Measurements from ENCODE around the gene SSUH2. TPM values are rescaled to one million over a fixed set of nuclear protein-coding genes. Genes with fewer than 3 reads are reported as not detected.

SSUH2 gene
- total RNA-seq, 4 donors from 2014 or later = 0.42 to 0.44 TPM; not detected in 2

DNA sequence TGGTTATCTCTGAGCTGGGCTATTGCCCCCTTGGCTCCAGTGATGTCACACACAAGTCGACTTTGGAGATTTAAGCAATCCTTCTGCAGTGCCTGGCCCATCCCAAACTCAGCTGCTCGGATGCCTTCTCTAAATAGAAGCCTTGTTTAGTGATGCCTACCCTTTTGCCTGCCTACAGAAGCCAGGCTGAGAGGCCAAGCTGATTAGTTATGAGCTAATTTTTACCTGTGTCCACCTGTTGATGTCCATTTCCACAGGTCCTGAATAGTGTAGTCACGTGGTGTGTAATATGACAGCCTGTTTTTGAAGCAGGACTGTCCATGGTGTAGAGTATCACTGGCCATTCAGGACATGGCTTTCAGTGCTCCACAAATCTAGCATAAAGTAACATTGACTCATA is 45.5 kb downstream of the SSUH2 start:
- Histone ChIP-seq H3K4me3 (no peak overlapping the region), H3K27ac (no peak overlapping the region), H3K4me1 (peaks cover 0 to 7% (median 0%) of the 10 kb centered on the region in 4 donors), H3K9me3 (no peaks in the 10 kb centered on the region), H3K36me3 (no peaks in the 10 kb centered on the region), H3K27me3 (no peaks in the 10 kb centered on the region)
- no peak for TF ChIP-seq EP300 (IDR thresholded peaks at IDR 0.05)
- TF ChIP-seq POLR2A (IDR thresholded peaks at IDR 0.05) = no peak
- TF ChIP-seq, protein P1, sequence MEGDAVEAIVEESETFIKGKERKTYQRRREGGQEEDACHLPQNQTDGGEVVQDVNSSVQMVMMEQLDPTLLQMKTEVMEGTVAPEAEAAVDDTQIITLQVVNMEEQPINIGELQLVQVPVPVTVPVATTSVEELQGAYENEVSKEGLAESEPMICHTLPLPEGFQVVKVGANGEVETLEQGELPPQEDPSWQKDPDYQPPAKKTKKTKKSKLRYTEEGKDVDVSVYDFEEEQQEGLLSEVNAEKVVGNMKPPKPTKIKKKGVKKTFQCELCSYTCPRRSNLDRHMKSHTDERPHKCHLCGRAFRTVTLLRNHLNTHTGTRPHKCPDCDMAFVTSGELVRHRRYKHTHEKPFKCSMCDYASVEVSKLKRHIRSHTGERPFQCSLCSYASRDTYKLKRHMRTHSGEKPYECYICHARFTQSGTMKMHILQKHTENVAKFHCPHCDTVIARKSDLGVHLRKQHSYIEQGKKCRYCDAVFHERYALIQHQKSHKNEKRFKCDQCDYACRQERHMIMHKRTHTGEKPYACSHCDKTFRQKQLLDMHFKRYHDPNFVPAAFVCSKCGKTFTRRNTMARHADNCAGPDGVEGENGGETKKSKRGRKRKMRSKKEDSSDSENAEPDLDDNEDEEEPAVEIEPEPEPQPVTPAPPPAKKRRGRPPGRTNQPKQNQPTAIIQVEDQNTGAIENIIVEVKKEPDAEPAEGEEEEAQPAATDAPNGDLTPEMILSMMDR (IDR thresholded peaks at IDR 0.05) = no peak
- WGBS, 2 donors = 48 to 58% methylated on average over 3 of the region's 3 CpGs
- DNase-seq (ENCODE audit: low spot score in 2 of 2) = no peak

DNA sequence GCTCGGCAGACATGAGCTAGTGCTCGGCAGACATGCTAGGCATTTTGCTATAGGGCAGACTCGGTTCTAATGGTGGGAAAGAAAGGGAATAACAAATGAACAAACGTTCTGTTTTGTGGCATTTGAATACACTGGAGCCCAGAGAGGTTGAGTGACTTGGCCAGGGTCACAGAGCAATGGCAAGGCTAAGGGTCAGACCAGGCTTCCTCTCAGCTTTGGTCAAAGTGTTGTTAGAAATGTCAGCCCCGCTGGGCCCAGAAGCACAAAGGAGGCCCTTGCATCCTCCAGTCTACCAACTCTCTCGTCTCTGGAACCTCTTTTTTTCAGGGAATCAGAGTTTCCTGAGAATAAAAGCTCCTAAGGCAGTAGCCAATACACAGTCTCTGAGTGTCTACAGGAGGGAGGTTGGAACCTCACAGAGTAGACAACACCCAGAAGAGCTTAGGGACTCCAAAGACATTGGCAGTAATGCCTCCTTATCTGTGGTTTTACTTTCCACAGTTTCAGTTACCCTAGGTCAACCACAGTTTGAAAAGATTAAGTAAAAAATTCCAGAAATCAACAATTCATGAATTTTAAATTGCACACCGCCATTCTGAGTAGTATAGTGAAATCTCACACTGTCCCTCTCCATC is 47.3 kb downstream of the SSUH2 start:
- TF ChIP-seq POLR2A (IDR thresholded peaks at IDR 0.05) (no peak), EP300 (IDR thresholded peaks at IDR 0.05) (no peak)
- TF ChIP-seq, protein P1 (IDR thresholded peaks at IDR 0.05) = no peak
- no peaks in the 10 kb centered on the region for H3K4me1 ChIP-seq
- WGBS, 2 donors = 62 to 70% methylated on average over 7 of the region's 7 CpGs
- no peak overlapping the region for H3K27ac ChIP-seq
- DNase-seq (ENCODE audit: low spot score in 2 of 2) = no peak
- no peaks in the 10 kb centered on the region for H3K9me3 ChIP-seq
- H3K27me3 ChIP-seq = no peaks in the 10 kb centered on the region
- H3K36me3 ChIP-seq = no peaks in the 10 kb centered on the region
- H3K4me3 ChIP-seq = no peak overlapping the region

DNA sequence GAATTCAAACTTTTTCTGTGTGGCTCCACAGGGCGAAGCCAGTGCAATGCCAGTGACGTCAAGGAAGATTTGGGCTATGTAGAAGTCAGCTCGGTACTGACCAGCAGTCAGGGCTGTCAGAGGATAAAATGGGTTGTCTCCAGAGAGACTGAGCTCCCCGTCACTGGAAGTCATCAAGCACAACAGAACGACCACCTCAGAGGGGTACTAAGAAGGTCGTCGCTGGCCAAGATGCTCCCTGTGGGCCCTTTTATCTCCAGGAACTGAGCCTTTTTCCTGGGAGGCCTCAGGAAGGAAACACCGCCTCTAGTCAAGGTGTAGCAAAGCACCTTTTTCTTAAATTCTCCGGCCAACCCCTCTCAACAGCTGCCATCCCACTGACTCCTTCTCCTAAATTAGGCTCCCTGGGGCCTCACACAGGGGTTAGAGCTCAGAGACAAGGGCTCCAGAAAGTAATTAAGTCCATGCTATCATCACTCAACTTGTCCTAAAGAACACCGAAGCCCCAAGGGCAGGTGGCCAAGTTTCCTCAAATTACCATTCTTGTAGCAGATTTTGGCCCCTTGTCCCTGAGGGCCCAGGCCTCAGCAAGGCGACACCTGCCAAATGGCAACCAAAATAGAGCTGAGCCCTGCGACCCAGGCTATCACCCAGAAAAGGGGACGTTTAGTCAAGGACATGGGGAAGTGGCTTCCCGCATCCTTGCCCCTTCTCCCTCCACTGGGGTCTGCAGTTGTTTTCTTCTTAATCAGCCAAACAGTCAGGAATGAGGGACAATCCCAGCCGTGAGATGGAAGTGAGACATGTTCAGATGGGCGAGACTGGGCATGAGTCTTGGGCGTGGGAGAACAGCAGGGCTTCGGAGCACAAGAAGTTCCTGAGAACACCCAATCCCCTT is 48.0 kb downstream of the SSUH2 start:
- TF ChIP-seq, protein P1 (IDR thresholded peaks at IDR 0.05) = no peak
- TF ChIP-seq POLR2A (IDR thresholded peaks at IDR 0.05) = no peak
- TF ChIP-seq EP300 (IDR thresholded peaks at IDR 0.05) = no peak
- H3K36me3 ChIP-seq = no peaks in the 10 kb centered on the region
- no peak for DNase-seq (ENCODE audit: low spot score in 2 of 2)
- 77 to 87% methylated on average over 18 of the region's 18 CpGs for WGBS, 2 donors
- H3K4me1 ChIP-seq = no peaks in the 10 kb centered on the region
- no peaks in the 10 kb centered on the region for H3K27me3 ChIP-seq
- no peak overlapping the region for H3K4me3 ChIP-seq
- H3K27ac ChIP-seq = no peak overlapping the region
- H3K9me3 ChIP-seq = no peaks in the 10 kb centered on the region

DNA sequence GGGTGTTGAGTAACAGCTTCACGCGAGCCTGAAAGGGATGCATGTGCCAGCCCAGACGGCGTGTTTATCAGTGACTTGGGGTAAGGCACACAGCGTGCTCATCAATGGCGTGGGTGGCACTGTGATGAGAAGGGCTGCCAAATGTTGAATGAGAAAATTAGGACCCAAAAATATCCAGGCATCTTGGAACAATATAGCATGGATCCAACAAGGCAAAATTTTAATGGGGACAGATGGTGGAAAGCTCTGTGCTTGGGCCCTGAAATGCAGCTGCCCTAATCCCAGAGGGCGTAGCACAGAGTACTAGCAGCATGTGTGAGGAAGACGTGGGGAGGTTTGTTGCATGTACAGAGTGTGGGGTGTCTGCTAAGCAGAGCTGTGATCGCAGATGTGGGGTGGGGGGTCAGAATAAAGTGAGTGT is 48.9 kb downstream of the SSUH2 start:
- H3K27me3 ChIP-seq = no peaks in the 10 kb centered on the region
- no peaks in the 10 kb centered on the region for H3K36me3 ChIP-seq
- 88 to 90% methylated on average over 9 of the region's 9 CpGs for WGBS, 2 donors
- DNase-seq (ENCODE audit: low spot score in 2 of 2) = no peak
- no peak for TF ChIP-seq EP300 (IDR thresholded peaks at IDR 0.05)
- TF ChIP-seq POLR2A (IDR thresholded peaks at IDR 0.05) = no peak
- TF ChIP-seq, protein P1 (IDR thresholded peaks at IDR 0.05) = no peak
- no peaks in the 10 kb centered on the region for H3K9me3 ChIP-seq
- H3K4me3 ChIP-seq = no peak overlapping the region
- no peaks in the 10 kb centered on the region for H3K4me1 ChIP-seq
- H3K27ac ChIP-seq = no peak overlapping the region

DNA sequence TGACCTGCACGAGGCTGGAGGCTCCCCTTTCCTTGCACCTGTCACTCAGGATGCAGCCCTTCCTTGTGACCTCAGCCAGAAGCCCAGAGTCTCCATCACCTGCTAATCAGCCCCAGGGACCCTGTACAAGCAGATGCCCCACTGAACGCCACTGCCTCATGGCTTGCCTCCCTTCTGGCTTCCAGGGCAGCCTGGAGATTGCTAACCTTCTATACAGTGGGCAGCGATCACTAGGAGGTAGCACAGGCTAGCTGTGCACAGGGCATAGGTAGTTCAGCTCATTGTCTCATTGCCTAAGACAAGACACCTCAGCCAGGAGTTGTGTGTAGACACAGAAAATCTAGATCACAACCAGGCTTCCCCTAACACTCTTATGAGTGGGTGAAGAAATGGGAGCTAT is 49.3 kb downstream of the SSUH2 start:
- Histone ChIP-seq H3K4me1 (no peaks in the 10 kb centered on the region), H3K36me3 (no peaks in the 10 kb centered on the region), H3K27ac (no peak overlapping the region), H3K27me3 (no peaks in the 10 kb centered on the region), H3K4me3 (no peak overlapping the region), H3K9me3 (no peaks in the 10 kb centered on the region)
- 90 to 92% methylated on average over 3 of the region's 3 CpGs for WGBS, 2 donors
- TF ChIP-seq EP300 (IDR thresholded peaks at IDR 0.05) = no peak
- TF ChIP-seq, protein P1 (IDR thresholded peaks at IDR 0.05) = no peak
- no peak for TF ChIP-seq POLR2A (IDR thresholded peaks at IDR 0.05)
- no peak for DNase-seq (ENCODE audit: low spot score in 2 of 2)

Data from tibial nerve (tissue), 4 donors.